GM18502 (cell line): ENCODE data around the gene ARMH4.

Experiments
- ATAC-seq: cut with Tn5 transposase; IDR thresholded peaks from one replicate; pipeline ENCODE4 v1.9.1; 2021; ENCODE audit warnings: mild to moderate bottlenecking; ENCODE audit not compliant: unreplicated experiment, poor library complexity

The ARMH4 gene

DNA sequence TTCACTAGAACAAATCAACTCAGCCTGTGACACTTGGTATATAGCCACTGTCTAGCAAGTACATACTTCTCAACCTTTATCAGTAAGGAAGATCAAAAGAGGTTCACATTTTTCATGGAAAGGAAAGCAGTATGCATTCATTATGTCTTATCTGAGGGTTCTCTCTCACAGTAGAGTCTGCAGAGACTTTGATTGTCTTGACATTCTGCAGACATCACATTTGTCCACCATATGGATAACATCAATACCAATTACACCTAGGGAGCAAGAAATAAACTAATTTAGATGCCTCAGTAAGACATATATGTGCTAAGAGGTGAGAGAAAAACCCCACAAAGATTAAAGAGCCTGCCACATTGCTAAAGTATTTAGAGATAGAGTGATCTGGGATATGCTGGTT lies 175.3 kb downstream of the ARMH4 start:
- ATAC-seq: no peak

DNA sequence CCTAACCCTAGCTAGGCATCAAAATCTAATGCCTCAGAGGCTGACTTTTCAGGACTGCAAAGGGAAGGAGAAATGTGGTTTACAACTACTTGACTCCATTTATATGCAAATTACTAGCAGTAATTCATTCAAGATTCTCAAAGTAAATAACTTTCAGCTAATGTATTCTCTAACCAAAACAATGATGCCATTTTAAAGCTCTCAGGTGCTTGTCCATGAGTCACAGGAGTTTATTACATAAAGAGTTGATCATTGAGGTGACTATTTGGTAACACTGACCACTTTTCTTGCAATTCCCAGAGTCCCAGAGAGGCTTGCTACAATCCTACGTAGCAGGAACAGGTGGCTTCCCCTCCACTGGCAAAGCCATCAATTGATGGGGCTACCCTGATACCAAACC lies 177.1 kb downstream of the ARMH4 start:
- no peak for ATAC-seq

DNA sequence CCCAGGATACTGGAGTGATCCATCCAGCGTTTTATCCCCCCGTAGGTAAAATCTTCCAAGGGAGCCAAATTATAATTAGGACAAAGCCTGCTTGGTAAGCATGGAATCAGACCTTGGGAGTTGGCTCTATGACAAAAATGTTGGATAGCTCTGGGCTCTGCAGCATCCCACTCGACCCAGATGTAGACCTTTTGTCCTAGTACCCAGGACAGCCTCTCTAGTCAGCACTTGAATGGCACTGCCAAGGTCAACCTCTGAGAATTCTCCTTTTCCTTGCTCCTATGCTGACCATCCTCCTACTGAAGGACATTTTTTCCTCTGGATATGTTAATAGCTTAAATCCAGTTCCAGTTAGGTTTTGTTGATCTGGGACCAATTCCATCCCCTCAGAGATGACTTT lies 181.4 kb downstream of the ARMH4 start:
- ATAC-seq: no peak

DNA sequence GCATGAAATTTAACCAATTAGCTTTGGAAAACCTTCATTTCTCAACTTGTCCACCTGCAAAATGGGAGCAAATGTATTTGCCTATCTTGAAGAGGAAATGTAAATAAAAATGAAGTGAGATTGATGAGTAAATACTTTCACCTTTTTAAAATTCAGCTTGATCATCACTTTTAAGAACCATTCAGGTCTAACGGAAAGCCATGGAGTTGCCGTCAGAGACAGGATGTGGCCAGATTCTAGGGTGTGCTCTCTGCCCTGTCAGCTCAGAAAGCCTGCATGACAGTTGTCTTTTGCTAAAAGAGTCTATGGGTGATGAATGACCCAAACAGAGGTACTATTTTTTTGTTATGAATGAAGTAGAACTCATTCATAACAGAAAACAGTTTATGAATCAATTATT lies 181.8 kb downstream of the ARMH4 start:
- ATAC-seq: no peak

DNA sequence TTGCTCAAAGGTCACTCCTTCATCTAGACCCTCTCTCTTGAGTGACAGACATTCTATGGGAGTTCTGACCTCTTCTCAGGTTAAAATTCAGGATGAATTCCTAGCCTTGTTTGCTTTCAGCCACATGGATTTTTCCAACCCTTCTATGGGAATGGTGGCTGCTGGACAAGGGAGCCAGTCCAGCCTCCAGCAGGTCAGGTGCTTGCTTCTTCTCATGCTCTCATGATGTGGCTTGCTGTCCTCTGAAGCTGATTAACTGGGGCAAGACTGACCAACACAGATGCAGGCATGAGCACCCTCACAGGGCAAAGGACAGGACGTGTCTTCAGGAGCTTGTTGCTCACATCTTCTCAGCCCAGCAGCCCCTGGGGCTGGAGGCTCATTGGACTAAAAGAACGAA lies 188.9 kb downstream of the ARMH4 start:
- no peak for ATAC-seq

DNA sequence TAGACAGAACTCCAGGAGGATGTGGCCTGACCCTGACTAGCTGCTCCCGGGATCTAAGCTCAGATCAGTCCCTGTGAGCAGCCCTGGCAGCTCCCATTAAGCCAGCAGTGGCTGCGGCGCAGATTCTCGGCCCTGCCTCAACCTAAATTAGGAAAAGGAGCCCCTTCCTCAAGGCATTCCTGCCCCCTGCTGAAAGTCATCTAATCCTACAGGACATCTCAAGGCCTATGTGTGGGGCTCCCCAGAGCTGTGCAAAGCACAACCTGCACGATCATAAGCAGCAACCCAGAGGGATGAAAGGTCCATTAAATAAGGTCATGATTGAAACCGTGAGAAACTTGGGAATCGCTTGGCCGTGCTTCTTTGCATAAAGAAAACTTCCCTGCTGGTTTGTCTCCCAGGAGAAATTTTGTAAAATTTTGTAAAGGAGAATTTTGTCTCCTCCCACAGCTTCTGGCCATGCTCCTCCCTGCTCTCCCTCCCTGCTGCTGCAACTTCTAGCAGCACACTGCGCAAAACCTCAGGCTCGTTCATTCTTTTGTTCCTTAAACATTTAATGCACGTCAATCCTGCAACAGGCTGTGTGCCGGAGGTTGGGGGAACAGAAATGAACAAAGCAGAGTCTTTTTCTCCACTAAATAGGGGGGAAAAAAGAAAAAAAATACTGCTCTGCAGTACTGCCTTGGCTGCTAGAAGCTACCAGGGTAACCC lies 189.5 kb downstream of the ARMH4 start:
- no peak for ATAC-seq

DNA sequence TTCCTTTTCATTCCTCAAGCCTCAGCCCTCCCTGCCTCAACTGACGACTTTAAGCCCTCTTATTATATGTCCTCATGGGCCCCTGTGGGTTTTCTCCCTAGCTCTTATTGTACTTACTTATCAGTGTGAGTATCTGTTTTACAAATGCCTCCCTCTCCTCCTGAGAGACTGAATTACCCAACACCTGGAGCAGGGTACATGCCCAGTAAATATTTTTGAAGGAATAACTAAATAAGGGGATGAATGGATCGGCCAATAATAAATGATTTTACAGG lies 190.3 kb downstream of the ARMH4 start:
- no peak for ATAC-seq

DNA sequence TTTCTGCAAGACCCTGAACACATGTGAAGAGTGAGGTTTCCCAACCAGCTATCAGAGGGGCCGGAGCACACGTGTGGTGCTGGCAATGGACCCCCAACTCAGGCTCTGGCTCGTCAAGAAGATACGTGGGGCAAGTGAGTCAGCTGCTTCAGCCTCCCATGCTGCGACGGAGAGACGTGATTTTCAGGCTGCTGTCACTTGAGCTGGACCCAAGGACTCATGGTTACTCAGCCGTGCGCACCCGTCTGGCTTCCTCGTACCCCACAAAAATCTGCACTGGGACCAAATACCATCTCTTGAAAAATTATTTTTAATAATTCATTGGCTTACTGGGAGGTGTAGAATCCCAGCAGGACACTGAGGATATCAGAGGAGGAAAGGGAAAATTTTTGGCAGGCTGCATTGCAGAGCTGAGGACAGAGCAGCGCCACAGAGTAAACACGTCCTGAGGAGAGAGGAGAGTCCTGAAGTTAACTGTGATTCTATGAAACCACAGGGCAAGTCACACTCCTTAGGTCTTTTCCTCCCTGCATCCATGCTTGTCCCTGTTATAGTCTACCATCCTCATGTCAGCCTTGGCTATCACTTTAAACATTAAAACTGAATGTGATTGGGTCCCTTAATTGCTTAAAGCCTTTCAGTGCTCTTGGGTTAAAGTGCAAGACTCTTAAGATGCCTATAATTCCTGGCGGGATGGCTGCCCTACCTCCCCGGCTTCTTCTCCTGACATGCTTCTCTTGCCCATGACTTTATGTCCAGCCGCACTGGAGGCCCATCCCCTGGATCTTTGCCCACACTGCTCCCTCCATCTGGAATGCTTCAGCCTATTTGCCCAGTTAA lies 190.8 kb downstream of the ARMH4 start:
- ATAC-seq: no peak

DNA sequence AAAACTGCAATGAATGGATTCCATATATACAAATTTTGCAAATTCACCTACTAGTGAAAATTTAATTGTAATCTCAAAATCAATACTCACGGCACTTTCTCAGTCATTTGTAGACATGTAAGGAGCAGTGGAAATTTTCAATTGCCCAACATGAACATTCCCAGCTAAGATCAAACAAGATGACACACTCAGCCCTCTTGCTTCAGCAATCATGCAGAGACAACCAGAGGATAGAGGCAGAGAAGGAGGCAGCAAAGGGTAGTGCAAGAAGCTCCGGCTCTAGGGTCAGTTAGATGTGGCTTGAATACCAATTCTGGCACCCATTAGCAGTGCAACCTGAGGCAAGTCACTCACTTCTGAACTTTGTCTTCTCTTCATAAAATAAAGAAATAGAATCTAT lies 194.6 kb downstream of the ARMH4 start:
- no peak for ATAC-seq
